ENCODE data around the gene LCOR.

DNA sequence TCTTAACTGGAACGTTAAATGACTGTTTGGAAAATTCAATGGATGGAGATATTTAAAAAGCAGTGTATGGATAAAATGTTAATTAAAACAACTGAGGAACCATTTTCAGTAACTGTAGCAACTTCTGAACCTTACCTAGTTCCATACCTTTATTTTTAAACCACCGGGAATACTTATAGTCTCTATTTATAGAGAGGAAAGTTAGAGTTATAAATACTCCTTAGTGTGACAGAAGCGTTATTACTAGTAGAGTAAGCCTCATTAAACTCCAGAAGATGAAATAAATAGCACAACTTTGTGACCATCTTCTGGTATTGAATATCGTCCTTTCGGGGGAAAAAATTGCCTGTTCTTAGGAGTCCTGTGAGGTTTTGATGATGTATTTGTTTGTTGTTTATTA lies 114.9 kb downstream of the LCOR start:
- TF ChIP-seq, protein P1, sequence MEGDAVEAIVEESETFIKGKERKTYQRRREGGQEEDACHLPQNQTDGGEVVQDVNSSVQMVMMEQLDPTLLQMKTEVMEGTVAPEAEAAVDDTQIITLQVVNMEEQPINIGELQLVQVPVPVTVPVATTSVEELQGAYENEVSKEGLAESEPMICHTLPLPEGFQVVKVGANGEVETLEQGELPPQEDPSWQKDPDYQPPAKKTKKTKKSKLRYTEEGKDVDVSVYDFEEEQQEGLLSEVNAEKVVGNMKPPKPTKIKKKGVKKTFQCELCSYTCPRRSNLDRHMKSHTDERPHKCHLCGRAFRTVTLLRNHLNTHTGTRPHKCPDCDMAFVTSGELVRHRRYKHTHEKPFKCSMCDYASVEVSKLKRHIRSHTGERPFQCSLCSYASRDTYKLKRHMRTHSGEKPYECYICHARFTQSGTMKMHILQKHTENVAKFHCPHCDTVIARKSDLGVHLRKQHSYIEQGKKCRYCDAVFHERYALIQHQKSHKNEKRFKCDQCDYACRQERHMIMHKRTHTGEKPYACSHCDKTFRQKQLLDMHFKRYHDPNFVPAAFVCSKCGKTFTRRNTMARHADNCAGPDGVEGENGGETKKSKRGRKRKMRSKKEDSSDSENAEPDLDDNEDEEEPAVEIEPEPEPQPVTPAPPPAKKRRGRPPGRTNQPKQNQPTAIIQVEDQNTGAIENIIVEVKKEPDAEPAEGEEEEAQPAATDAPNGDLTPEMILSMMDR (conservative IDR thresholded peaks at IDR 0.05 in 1 of 2, IDR thresholded peaks at IDR 0.05 in 1 of 2; ENCODE audit: low read depth in 1 of 2, low read length in 2 of 2): no peak
- no peak for TF ChIP-seq EZH2 (IDR thresholded peaks at IDR 0.05; ENCODE audit: low read length, missing control alignments)

All from fibroblast of lung (primary cell).